Cerebellar nuclear complex (tissue), 1 donor: ENCODE data around the gene SERPINF2.
"Not testable (repeated sequence)": the region's sequence is repeated elsewhere in the genome, so short reads cannot be mapped to it uniquely, and the experiment has no call there.

Experiments
- DNase-seq, 2 experiments: peaks; one replicate each; lab custom pipeline; 2025; lab: John Stamatoyannopoulos, UW

SERPINF2 gene

GRCh38 chr17:1762901-1763898 lies 20.5 kb downstream of the SERPINF2 start:
- no peak for DNase-seq

GRCh38 chr17:1764284-1764683 lies 21.6 kb downstream of the SERPINF2 start:
- DNase-seq = no peak

DNA sequence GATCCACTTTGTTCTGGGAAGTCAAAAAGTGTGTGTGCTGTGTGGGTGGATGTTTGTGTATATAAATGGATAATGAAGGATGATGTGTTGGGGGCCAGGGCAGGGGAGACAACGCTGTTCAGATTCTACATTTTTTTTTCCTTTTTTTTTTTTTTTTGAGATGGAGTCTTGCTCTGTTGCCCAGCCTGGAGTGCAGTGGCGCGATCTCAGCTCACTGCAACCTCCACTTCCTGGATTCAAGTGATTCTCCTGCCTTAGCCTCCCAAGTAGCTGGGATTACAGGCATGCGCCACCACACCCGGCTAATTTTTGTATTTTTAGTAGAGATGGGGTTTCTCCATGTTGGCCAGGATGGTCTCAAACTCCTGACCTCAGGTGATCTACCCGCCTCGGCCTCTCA lies 22.0 kb downstream of the SERPINF2 start:
- DNase-seq = not testable (repeated sequence)

GRCh38 chr17:1765576-1765975 lies 22.9 kb downstream of the SERPINF2 start:
- DNase-seq = no peak

DNA sequence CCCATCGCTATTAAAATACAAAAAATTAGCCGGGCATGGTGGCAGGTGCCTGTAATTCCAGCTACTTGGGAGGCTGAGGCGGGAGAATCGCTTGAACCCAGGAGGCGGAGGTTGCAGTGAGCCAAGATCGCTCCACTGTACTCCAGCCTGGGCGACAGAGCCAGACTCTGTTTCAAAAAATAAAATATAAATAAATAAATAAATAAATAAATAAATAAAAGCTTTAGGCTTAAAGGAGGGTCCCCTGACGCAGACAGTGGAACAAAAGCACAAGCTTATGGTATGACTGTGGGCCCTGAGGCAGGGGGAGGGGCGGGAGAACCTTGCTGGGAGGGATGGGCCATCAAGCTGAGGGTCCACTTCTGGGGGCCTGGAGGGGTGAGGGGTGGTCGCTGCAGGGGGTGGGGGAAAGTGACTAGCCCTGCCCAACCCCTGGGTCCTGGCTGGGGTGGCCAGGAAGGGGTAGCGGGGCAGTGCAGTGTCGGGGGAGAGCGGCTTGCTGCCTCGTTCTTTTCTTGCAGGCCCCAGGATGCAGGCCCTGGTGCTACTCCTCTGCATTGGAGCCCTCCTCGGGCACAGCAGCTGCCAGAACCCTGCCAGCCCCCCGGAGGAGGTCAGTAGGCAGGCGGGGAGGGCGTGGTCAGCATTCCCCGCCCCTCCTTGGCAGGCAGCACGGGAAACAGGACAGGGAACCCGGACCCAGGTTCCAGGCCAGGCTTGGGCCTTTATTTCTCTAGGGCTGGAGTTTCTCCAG lies 23.9 kb downstream of the SERPINF2 start:
- no peak for DNase-seq

- no peak for DNase-seq
Measured at GRCh38 chr17:1767358-1767757, 24.7 kb downstream of the SERPINF2 start.

GRCh38 chr17:1769822-1770477 lies 27.3 kb downstream of the SERPINF2 start:
- no peak for DNase-seq

DNA sequence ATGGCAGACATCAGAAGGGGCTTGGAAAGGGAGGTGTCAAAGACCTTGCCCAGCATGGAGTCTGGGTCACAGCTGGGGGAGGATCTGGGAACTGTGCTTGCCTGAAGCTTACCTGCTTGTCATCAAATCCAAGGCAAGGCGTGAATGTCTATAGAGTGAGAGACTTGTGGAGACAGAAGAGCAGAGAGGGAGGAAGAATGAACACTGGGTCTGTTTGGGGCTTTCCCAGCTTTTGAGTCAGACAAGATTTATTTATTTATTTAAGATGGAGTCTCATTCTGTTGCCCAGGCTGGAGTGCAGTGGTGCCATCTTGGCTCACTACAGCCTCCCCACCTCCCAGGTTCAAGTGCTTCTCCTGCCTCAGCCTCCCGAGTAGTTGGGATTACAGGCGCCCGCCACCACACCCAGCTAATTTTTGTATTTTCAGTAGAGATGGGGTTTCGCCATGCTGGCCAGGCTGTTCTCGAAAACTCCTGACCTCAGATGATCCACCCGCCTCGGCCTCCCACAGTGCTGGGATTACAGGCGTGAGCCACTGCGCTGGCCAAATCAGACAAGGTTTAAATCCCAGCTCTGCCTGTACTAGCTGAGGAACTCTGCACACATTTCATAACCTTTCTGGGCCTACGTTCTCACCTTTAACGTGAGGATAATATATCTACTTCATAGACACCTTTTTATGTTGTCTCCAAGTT lies 30.5 kb downstream of the SERPINF2 start:
- DNase-seq = not testable (repeated sequence)

- DNase-seq = no peak
Measured at GRCh38 chr17:1773696-1774181, 31.1 kb downstream of the SERPINF2 start.

- no peak for DNase-seq
Measured at GRCh38 chr17:1774390-1775176, 31.9 kb downstream of the SERPINF2 start.

GRCh38 chr17:1776328-1776727 lies 33.7 kb downstream of the SERPINF2 start:
- DNase-seq = no peak

- no peak for DNase-seq
Measured at GRCh38 chr17:1776857-1777256, 34.2 kb downstream of the SERPINF2 start.

GRCh38 chr17:1779571-1780131 lies 37.0 kb downstream of the SERPINF2 start:
- no peak for DNase-seq

GRCh38 chr17:1782171-1782567 lies 39.5 kb downstream of the SERPINF2 start:
- DNase-seq = no peak

DNA sequence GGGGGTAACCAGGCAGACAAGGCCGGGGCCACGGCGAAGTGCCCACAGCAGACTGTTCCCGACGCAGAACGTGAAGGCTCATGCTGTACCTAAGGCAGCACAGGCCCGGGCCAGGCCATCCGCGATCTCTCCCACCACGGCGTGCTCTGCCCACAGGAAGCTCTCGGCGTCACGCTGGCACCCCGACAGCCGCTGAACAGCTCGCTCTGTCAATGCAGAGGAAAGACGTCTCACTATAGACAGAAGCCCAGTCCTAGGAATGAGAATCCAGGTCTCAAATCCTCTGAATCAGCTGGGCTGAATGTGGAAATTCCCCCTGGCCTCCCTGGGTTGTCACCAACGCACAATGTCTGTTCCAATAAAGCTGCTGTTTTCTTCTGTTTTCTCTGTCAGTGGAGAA lies 40.6 kb downstream of the SERPINF2 start:
- no peak for DNase-seq

DNA sequence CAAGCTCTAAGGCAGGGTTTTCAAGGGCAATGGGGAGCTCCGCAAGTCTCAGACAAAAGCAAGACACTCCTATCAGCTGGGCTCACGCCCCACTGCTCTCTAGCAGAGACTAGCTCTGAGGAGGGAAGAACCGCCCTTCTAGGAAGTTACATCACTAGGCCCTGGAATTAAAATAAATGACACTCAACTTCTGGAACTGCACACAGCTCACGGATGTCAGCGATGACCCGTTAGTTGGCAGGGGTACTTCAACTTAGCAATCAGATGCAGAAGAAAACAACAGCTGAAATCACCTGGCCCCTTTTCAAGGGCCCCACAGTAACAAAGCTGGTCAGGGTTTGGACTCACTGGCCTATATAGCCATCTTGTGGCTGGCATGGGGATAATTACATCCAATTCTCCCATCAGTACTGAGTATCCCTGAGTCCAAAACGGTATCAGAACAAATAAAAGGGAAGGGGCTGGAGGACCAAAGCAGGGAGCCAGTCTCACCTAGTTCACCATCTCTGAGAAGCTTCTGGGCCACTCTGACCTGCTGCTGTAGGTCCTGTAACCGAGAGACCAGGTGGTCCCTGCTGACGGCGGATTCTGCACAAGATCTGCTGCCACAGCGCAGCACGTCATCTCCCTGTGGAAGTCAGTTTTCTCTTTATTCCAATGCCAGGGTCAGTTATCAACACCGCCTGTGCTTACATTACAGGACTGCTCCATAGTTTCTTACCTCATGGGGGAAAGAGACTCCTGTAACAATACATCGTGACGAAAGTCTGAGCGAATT lies 41.4 kb downstream of the SERPINF2 start:
- DNase-seq = no peak

DNA sequence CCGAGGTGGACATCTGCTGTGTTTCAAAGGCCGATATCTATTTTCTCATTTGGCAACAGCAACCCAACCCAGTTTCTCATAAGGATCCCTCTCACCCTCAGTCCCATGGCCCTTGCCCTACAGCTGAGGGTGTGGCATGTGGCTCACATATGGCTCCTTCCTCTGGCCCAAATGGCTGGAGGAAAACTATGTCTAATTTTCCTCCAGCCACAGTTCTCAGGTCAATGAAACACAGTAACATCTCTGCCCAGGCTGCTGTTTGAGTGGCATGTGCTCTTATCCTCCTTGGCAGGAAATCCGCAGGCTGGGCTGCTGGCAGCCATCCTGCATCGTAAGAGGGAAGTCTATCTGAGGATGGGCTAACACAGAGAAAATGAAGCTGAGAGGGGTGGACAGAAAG lies 43.3 kb downstream of the SERPINF2 start:
- no peak for DNase-seq

- DNase-seq = no peak
Measured at GRCh38 chr17:1786708-1787107, 44.0 kb downstream of the SERPINF2 start.

GRCh38 chr17:1787301-1787902 lies 44.7 kb downstream of the SERPINF2 start:
- DNase-seq = no peak
